Amygdala (tissue), 56 donors: ENCODE measurements around the gene ZFPM1.

ENCODE experiments used
- DNase-seq, 56 donors: peaks; one replicate each; lab custom pipeline; 2025; lab: John Stamatoyannopoulos, UW

Gene ZFPM1

GRCh38 chr16:88553739-88554138, 100.7 kb downstream of the ZFPM1 start:
- no peak for DNase-seq

GRCh38 chr16:88554711-88555264, 101.7 kb downstream of the ZFPM1 start:
- no peak for DNase-seq

- no peak for DNase-seq
Observed at GRCh38 chr16:88556294-88556988, 103.4 kb downstream of the ZFPM1 start.

GRCh38 chr16:88558457-88559442, 105.7 kb downstream of the ZFPM1 start:
- DNase-seq: peak in 12 of 56 donors; percentile 1 to 51 (median 14)

- DNase-seq: no peak
Observed at GRCh38 chr16:88560714-88561484, 107.8 kb downstream of the ZFPM1 start.

- DNase-seq: peak in 39 of 56 donors; percentile 5 to 69 (median 36)
Observed at GRCh38 chr16:88561485-88562359, 108.6 kb downstream of the ZFPM1 start.

GRCh38 chr16:88566158-88566557, 113.1 kb downstream of the ZFPM1 start:
- peak in 2 of 56 donors; percentile 1 to 8 for DNase-seq

- no peak for DNase-seq
Observed at GRCh38 chr16:88568710-88569613, 115.9 kb downstream of the ZFPM1 start.

GRCh38 chr16:88569614-88569984, 116.5 kb downstream of the ZFPM1 start:
- peak in 6 of 56 donors; percentile 51 to 77 (median 58) for DNase-seq

GRCh38 chr16:88569985-88570690, 117.1 kb downstream of the ZFPM1 start, which contains the start of gene ZC3H18:
ZC3H18 (plus strand) TSS chr16:88570403; CDS start chr16:88577124, 6,721 bp downstream.
- peak; percentile 34 to 97 (median 89) for DNase-seq

GRCh38 chr16:88570691-88571092, 117.6 kb downstream of the ZFPM1 start:
- peak in 3 of 56 donors; percentile 20 to 49 (median 37) for DNase-seq

GRCh38 chr16:88575251-88575650, 122.2 kb downstream of the ZFPM1 start:
- DNase-seq: no peak

GRCh38 chr16:88576307-88576706, 123.2 kb downstream of the ZFPM1 start:
- no peak for DNase-seq

GRCh38 chr16:88577166-88577565, 124.1 kb downstream of the ZFPM1 start:
- DNase-seq: no peak

- DNase-seq: no peak
Observed at GRCh38 chr16:88578446-88579313, 125.6 kb downstream of the ZFPM1 start.

- DNase-seq: no peak
Observed at GRCh38 chr16:88580371-88580770, 127.3 kb downstream of the ZFPM1 start.
